ENCODE measurements around the gene SNX3.

SNX3 gene

DNA sequence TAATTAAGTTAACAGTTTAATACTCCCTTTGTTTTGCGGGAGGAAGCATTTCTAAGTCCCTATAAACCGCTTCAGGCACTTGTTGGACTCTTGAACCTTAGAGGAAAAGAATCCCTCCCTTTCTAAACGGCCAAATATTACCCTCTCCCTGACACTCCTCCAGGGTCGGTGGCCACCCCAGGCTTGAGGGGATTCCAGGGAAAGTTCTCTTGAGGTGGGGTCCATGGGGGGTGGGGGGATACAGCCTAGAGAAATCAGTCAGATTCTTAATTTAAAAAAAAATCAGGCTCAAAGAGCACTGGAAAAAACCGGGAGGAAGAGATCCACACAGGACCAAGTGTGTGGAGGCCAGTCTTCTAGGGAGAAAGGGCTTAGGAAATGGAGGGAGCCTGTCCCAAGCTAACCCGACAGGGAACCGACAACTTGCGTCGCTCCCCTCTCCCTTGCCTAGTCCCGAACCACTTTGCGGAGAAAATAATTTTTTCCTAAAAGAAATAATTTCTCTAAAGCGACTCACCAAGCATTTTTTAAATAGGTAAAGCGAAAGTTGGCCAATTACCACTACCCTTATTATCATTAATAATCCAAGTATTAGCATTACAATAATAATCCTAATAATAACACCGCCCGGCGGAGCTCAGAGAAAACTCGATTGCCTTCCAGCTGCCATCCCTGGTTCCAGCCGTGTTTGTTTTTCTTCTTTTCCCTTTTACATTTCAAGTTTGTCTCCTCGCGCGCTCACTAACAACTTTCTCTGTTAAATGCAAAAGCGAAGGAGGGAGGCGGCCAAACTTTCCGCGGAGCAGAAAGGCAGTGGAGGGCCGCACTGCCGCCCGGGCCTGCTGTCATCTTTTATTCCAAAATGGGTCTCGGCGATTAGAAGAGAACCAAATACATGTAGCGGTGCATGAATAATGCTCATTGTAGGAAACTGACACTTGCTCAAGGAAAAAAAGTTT, 90.2 kb downstream of the SNX3 start:
- DNase-seq: no peak

GRCh38 chr6:108169464-108170331, 91.1 kb downstream of the SNX3 start:
- no peak for DNase-seq

DNA sequence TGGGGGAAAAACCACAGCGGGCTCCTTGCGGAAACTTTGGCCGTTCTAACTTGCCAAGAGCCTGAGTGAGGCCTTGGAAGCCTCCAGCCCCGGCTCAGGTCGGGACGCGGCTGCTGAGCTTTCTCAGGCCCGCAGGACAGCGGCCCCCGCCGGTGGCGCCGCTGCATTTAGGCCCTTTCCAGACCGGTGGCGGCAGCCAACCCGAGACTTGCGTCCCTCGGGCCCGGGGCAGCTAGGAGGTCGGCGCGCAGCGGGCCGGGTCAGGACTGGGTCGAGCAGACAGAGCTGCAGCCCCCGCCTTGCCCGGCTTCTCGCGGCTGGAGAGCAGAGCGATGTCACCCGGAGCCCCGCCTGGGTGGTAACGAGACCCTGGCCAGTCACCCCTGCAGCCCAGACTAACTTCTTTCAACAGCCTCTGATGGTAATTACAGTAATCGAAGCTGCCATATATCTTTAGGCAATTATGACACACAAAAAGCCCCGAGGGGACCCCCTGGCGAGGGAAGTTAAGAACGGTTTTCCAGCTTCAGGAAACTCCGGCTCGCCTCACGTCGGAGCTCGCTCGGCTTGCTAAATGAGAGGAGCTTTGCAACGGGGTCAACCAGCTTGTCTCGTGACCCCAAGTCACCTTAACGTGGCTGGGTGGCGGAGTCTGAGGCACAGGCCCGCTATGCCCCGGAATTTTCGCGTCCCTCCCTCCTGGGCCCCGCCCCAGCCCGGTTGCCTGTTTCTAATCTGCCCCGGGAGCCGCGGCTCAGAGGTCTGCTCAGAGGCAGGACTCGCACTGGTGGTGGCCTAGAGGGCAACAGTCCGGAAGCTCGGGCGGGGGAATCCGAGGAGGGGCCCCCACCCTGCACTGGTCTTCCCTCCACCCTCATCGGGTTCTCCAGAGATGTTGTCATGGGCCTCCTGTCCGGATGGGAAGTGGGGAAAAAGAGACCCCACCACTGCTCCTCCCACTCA, 92.1 kb downstream of the SNX3 start:
- DNase-seq: no peak

- DNase-seq: no peak
These were observed 92.8 kb downstream of the SNX3 start for GRCh38 chr6:108168090-108168463.

DNA sequence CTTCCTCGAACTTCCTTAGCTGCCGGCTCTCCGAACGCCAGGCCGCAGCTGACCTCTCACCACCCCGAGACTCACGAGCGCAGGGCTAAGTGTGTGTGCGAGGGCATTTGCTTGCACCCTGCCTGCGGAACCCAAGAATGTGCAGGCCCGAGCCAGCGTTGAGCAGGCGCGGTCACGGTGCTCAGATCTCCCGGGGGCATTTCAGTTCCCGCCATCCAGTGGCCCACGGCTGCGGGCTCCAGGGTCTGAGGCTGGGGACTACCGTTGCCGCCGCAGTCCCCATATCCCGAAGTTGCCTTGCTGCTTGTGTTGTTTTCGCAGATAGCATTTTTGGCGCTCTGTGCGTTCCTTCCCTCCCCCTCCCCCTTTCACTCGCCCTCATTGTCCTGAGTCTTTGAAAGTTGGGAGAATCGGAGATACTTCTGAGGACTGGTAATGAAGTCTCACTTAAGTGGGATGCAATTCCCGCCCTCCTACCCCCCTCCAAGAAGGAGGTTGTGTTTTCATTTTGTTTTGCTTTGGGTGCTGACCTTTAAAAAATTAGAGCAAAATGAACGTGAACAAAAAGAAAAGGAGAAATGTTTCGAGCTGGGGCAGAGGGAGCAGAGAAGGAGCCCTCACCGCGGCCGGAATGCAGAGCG, 93.3 kb downstream of the SNX3 start:
- no peak for DNase-seq

- DNase-seq: no peak
These were observed 94.0 kb downstream of the SNX3 start for GRCh38 chr6:108166664-108167448.

- DNase-seq: no peak
These were observed 94.9 kb downstream of the SNX3 start, which contains the start of gene NR2E1 for GRCh38 chr6:108165714-108166663. TSS of gene NR2E1 (plus strand) at chr6:108166022. CDS start at chr6:108166766, 744 bp downstream.

GRCh38 chr6:108164815-108165706, 95.8 kb downstream of the SNX3 start:
- no peak for DNase-seq

DNA sequence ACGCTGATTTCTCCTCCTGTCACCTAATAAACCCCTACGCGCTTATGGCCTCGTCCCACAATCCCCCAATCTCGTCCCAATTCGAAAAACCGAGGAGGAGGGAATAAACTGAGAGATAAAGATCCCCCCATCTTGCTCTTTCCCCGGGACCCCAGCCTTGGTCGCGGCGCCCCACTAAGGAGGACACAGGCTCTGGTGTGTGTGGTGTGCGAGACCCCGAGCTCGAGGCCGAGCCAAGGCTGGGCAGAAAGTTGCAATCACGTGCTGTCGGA, 96.4 kb downstream of the SNX3 start:
- DNase-seq: no peak

GRCh38 chr6:108163644-108164542, 96.9 kb downstream of the SNX3 start:
- DNase-seq: no peak

DNA sequence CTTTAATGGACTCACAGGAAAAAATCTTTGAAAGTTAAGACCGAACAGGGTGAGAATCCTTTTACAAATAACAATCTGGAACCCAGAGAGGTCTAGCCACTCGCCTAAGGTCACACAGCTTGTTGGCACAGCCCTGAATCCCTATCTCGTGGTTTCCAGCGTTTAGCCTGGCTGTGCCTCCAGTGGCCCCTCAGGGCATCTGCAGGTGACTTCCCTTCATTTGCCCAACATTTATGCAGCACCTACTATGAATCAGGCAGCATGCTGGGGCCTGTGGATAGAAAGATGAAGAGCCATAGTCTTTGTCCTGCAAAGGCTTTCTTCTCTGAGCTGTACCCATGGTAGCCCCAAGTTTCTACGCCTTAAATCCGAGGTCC, 97.6 kb downstream of the SNX3 start:
- DNase-seq: no peak

- no peak for DNase-seq
These were observed 99.0 kb downstream of the SNX3 start for GRCh38 chr6:108161724-108162282.
